Measurements from ENCODE around the gene PYCR2.
"Not testable (repeated sequence)": the region's sequence is repeated elsewhere in the genome, so short reads cannot be mapped to it uniquely, and the experiment has no call there.

Gene PYCR2

DNA sequence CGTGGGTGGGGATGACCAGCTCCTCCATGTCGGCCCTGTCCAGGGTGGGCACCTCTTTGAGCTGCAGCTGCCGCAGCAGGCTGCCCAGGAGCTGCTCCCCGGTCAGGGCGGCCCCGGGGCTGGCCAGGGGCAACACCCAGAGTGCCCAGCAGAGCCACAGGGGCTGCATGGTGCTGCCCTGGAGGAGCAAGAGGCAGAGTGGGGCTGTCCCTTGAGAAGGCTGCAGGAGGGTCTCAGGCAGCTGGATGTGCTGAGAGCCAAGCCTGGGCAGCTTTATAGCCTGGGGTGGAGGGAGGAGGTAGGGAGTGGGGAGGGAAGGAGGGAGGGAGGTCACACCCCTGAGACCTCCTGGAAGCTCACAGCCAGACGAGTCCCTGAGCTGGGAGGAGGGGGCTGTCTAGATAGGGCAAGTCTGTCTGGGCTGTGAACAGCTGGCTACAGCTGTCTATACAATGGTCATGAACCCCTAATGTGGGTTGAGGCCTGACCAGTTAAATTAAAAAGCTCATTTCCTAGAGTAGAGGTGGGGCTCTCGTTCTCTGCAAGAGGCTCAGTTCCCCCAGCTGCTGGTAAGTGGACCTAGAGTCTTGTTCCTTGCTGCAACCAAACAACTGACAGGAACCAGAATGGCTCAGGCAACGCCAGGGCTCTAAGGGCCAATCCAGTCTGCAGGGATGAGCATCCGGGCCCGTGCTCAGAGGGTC is 35.0 kb downstream of the PYCR2 start, which contains the start of gene LEFTY1:
Gene LEFTY1 (minus strand): TSS at position 249 of the 704 bp plus-strand sequence. CDS start 80 bp downstream, at position 169.
- no peak for DNase-seq

DNA sequence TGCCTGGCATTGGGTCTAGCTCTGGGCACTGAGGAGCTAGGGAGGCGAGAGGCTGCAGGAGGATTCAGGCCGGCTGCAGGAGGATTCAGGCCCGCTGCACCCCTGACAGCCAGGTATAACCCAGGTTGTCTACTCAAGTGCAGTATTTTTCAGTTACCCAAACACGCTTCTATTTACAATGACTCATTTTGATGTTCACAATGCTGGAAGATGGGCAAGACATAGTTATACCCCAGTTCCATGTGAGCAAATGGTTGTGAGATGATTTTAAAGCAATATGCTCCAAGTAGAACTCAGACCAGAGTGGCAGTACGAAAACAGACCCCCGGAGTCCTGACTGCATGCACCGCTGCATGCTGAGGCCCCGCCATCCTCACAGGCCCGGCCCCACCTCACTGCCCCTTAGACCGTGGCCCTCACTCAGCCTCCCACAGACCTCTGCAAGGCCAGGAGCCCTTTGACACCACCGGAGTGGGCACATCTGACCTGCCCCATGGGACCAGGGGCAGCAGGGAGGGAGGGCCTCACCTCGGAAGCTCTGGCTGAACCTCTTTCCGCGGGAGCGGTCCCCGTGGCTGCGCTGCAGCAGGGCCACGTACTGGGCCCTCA is 35.7 kb downstream of the PYCR2 start:
- no peak for DNase-seq

- not testable (repeated sequence) for DNase-seq
Measured at GRCh38 chr1:225887554-225888288, 36.3 kb downstream of the PYCR2 start.

- DNase-seq, result no peak
Measured at GRCh38 chr1:225887030-225887314, 37.1 kb downstream of the PYCR2 start.

GRCh38 chr1:225886159-225887029 is 37.7 kb downstream of the PYCR2 start:
- no peak for DNase-seq

DNA sequence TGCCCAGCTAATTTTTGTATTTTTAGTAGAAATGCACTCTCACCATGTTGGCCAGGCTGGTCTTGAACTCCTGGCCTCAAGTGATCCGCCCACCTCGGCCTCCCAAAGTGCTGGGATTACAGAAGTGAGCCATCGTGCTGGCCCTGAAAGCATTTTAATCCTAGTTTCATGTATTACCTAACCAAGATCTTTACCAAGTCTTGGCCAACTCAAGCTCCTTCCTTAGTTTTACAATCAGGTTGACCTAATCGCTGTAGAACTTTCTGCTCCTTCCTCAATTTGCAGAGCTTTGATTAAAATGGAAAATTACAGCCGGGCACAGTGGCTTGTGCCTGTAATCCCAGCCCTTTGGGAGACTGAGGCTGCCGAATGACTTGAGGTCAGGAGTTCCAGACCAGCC is 38.7 kb downstream of the PYCR2 start:
- DNase-seq, result no peak

GRCh38 chr1:225883616-225884265 is 40.3 kb downstream of the PYCR2 start:
- DNase-seq, result no peak

DNA sequence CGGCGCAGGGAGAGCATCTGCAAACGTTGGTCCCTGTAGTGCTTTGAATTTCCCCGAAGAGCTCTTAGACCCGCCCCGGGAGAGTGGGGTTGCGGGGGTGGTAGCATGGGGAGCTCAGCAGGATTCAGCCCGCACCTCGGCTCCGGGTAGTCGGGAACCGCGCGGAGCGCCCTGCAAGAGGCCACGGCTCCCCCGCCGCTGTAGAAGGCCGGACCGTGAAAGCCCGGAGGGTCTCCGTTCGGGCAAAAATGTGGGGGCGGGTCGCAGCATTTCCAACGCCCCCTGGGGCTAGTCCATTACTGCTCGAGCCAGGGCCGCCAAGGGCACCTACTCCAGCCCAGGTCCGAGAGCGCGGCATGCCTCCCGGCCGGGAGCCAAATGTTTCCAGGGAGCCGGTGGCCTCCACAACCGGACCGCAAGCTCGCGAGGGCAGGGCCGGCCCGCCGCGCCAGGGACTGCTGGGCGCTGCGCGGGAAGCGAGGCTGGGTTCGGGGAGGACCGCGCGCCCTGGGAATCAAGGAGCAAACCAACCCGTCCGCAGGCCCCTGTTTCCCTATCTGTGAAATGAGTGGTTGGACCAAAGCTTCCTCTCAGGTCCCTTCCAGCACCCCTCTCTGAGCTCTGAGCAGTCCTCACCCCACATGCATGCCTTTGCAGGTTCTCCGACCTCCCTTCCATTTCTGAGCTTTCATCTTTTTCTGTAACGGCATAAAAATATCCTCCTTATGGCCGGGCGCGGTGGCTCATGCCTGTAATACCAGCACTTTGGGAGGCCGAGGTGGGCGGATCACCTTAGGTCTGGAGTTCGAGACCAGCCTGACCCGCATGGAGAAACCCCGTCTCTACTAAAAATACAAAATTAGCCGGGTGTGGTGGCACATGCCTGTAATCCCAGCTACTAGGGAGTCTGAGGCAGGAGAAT is 41.1 kb downstream of the PYCR2 start:
- no peak for DNase-seq

GRCh38 chr1:225881959-225882693 is 41.9 kb downstream of the PYCR2 start, which contains the start of gene TMEM63A:
Gene TMEM63A (minus strand): TSS chr1:225882380. CDS start chr1:225877580, 4,800 bp downstream.
- peak; percentile 37 for DNase-seq

GRCh38 chr1:225881081-225881958 is 42.7 kb downstream of the PYCR2 start:
- no peak for DNase-seq

DNA sequence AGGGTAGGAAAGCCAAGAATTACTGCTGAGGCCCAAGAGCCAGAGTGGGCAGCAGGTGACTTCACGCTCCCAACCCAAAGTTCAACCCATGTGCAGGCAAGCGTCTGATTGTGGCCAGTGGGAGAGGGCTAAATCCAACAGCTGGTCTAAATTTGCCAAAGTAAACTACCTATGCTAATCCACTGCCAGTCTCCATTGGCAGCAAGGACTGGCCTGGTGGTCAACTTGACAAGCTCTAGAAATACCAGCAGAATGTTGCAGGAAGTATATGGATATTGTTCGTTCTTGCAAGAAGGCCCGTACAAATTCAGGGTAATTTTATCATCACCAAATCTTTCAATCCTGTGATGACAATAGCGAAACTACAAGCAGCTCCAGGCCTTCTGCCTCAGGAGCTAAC is 43.4 kb downstream of the PYCR2 start:
- no peak for DNase-seq

GRCh38 chr1:225880222-225880588 is 43.8 kb downstream of the PYCR2 start:
- DNase-seq, result no peak

DNA sequence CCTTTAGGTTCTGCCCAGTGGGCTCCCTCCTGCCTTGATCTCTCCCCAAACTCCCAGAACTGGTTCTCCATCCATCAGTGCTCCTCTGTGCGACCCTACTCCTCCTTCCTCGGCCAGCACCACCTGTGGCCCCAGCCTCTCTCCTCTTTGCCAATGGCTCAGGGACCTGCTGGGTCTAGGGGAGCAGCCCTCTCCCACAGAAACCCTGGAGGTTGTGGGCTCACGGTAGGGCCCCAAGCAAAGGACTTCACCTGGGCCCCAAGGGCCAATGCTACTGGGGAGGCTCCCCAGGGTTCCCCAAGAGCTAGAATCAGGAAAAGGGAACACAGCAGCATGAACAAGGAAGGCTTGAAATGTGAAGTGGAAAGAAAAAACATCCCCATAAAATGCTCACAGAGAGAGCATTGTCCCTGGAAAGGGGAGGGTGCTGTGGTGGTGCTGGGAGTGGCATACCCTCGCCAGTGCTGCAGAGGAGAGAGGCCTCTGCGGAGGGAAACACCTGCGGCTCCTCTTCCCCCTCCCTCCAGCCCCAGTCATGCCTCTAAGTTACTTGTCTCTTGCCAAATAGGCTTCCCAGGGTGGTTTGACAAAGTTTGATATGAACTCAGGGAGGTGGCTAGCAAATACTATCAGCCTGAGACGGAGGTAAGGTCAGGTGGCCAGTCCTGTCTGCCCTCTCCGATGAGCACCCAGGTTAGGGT is 44.4 kb downstream of the PYCR2 start:
- DNase-seq, result no peak

DNA sequence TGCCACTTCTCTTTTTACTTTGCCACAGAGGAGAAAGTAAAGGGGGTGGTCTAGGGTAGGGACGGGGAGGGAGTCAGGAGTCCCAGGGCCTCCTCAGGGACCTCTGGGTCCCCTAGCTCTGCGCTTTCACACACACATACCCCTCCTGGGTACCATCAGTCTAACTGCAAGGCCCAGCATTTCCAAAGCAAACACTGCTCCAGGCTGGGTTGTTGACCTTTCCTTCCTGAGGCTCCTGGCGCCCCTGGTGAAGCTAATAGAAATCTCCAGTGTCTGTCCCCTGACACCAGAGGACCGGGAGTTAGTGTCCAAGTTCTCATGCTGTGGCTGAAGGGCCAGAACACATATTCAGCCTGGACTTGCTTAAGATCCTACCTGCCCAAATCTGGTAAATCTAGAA is 45.8 kb downstream of the PYCR2 start:
- DNase-seq, result no peak

DNA sequence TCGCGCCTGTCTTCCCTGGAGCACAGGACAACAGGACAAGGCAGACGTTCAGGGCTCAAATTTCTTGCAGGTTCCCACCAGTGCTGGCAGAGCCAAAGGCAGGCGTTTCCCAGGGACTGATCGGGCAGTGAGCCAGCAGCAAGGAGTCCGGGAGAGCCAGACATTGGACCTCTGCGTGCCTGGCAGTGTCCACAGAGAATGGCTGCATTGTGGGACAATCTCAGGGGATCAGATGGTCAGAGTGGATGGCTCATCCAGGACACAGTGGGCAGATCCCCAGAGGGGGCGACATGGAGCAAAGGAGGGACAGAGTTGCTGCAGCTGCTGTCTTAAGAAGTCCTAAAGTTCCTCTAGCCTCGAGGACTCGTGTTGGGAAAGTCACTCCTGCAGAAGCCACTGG is 46.5 kb downstream of the PYCR2 start:
- DNase-seq, result no peak

- DNase-seq, result no peak
Measured at GRCh38 chr1:225876900-225877510, 47.0 kb downstream of the PYCR2 start.

- DNase-seq, result no peak
Measured at GRCh38 chr1:225875044-225875815, 48.8 kb downstream of the PYCR2 start.

- no peak for DNase-seq
Measured at GRCh38 chr1:225874431-225874830, 49.6 kb downstream of the PYCR2 start.

Data from NCI-H2227 treated with DMSO at 0.1 percent for 48 hours (cell line).